ENCODE measurements around the gene TTLL13. TPM values are rescaled to one million over a fixed set of nuclear protein-coding genes. Genes with fewer than 3 reads are reported as not detected.

The TTLL13 gene
- total RNA-seq, 1 experiment from 2014 or later, result not detected

DNA sequence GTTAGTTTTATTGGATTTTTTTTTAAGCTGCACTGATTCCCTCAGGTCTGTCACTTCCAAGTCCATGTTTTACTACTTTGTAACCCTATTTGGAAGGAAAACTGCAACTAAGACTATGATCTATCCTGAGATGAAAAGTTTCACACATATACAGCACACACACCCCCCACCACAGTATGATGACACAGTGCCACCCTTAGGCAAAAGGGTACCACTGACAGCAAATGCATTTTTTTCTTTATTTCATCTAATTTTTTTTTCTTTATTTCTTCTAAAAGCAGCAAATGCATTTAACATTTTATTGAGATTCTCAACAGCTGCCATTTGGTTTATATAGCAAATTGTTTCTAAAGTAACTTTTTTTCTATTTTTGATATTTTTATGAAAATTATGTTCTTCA is 37.3 kb downstream of the TTLL13 start:
- H3K9me3 ChIP-seq (ENCODE audit: low read depth, low read length, poor library complexity, severe bottlenecking), result no peaks in the 10 kb centered on the region
- ChIA-PET POLR2A (ENCODE audit: low non-redundant PET) (interaction anchor here (0.7 kb wide), 1 partner anchor 283 kb away, joined by 3 read pairs; no protein-coding TSS in a partner anchor), CTCF (no interaction called here)
- H3K27ac ChIP-seq (ENCODE audit: low read depth, low read length, poor library complexity, severe bottlenecking), result no peak overlapping the region
- intact Hi-C loops (cut with micrococcal nuclease; ENCODE audit: unreplicated experiment), result loop anchor here (2.0 to 5.0 kb wide), 2 partner anchors 132 to 144 kb away; no protein-coding TSS in a partner anchor
- TF ChIP-seq, protein P1, sequence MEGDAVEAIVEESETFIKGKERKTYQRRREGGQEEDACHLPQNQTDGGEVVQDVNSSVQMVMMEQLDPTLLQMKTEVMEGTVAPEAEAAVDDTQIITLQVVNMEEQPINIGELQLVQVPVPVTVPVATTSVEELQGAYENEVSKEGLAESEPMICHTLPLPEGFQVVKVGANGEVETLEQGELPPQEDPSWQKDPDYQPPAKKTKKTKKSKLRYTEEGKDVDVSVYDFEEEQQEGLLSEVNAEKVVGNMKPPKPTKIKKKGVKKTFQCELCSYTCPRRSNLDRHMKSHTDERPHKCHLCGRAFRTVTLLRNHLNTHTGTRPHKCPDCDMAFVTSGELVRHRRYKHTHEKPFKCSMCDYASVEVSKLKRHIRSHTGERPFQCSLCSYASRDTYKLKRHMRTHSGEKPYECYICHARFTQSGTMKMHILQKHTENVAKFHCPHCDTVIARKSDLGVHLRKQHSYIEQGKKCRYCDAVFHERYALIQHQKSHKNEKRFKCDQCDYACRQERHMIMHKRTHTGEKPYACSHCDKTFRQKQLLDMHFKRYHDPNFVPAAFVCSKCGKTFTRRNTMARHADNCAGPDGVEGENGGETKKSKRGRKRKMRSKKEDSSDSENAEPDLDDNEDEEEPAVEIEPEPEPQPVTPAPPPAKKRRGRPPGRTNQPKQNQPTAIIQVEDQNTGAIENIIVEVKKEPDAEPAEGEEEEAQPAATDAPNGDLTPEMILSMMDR (conservative IDR thresholded peaks at IDR 0.05; ENCODE audit: low read depth, low read length), result peak; percentile 68
- TF ChIP-seq EZH2 (IDR thresholded peaks at IDR 0.05; ENCODE audit: borderline replicate concordance, low read depth, low read length, poor library complexity, severe bottlenecking), result no peak
- H3K27me3 ChIP-seq (replicated peaks; ENCODE audit: insufficient read depth, low read depth, low read length, poor library complexity), result no peaks in the 10 kb centered on the region
- H3K4me1 ChIP-seq (ENCODE audit: insufficient read depth, low read length, poor library complexity, severe bottlenecking), result no peaks in the 10 kb centered on the region
- no peak overlapping the region for H3K4me3 ChIP-seq (ENCODE audit: low read depth, low read length, poor library complexity, severe bottlenecking)
- H3K36me3 ChIP-seq (ENCODE audit: insufficient read depth, low read length, poor library complexity, severe bottlenecking), result no peaks in the 10 kb centered on the region
- peak; percentile 62 for DNase-seq (ENCODE audit: low spot score)
- no TSS peak for BruUV-seq (replicated peaks)

DNA sequence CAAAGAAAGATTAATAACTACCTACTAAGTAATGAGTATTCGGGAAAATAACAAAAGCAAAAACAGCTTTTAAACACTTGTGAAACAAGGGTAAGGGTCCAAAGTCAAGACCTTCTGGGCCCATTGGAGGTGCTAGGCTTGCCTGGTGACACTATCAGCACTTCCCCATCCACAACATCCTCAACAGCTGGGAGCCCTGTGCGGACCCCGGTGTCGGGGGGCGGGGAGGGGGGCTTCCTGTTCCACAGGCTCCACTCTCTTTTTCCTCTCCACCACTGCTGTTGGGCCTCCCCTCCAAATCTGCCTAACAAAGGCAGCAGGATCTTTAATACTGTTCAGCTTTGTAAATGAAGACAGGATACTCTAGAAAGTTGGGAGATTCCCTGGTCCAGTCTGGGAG is 37.7 kb downstream of the TTLL13 start:
- Histone ChIP-seq H3K4me3 (ENCODE audit: low read depth, low read length, poor library complexity, severe bottlenecking) (no peak overlapping the region), H3K9me3 (ENCODE audit: low read depth, low read length, poor library complexity, severe bottlenecking) (no peaks in the 10 kb centered on the region), H3K27me3 (replicated peaks; ENCODE audit: insufficient read depth, low read depth, low read length, poor library complexity) (no peaks in the 10 kb centered on the region), H3K36me3 (ENCODE audit: insufficient read depth, low read length, poor library complexity, severe bottlenecking) (no peaks in the 10 kb centered on the region), H3K27ac (ENCODE audit: low read depth, low read length, poor library complexity, severe bottlenecking) (no peak overlapping the region), H3K4me1 (ENCODE audit: insufficient read depth, low read length, poor library complexity, severe bottlenecking) (no peaks in the 10 kb centered on the region)
- ChIA-PET POLR2A (ENCODE audit: low non-redundant PET) (no interaction called here), CTCF (no interaction called here)
- DNase-seq (ENCODE audit: low spot score), result no peak
- BruUV-seq (replicated peaks), result no TSS peak
- intact Hi-C loops (cut with micrococcal nuclease; ENCODE audit: unreplicated experiment), result loop anchor here (2.0 to 5.0 kb wide), 2 partner anchors 132 to 145 kb away; no protein-coding TSS in a partner anchor
- no peak for TF ChIP-seq EZH2 (IDR thresholded peaks at IDR 0.05; ENCODE audit: borderline replicate concordance, low read depth, low read length, poor library complexity, severe bottlenecking)
- TF ChIP-seq, protein P1 (conservative IDR thresholded peaks at IDR 0.05; ENCODE audit: low read depth, low read length), result no peak

DNA sequence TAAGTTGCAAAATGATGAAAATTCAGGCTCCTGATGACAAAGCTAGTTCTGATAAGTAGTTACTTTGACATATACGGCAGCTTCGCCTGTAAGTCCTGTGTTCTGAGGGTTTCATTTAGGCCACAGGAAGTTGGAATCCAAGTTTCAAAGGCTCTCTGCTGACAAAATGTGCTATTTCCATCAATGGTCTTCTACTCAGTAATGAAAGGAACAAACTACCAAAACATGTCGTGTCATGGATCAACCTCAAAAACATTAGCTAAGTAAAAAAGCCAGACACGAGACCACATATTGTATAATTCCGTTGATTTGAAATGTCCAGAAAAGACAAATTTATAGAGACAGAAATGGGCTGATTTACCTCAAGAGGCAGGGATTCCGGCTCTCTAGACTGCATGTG is 38.6 kb downstream of the TTLL13 start:
- no peaks in the 10 kb centered on the region for H3K36me3 ChIP-seq (ENCODE audit: insufficient read depth, low read length, poor library complexity, severe bottlenecking)
- BruUV-seq (replicated peaks), result no TSS peak
- ChIA-PET POLR2A (ENCODE audit: low non-redundant PET) (no interaction called here), CTCF (no interaction called here)
- H3K27me3 ChIP-seq (replicated peaks; ENCODE audit: insufficient read depth, low read depth, low read length, poor library complexity), result no peaks in the 10 kb centered on the region
- no peak overlapping the region for H3K4me3 ChIP-seq (ENCODE audit: low read depth, low read length, poor library complexity, severe bottlenecking)
- DNase-seq (ENCODE audit: low spot score), result no peak
- no peaks in the 10 kb centered on the region for H3K4me1 ChIP-seq (ENCODE audit: insufficient read depth, low read length, poor library complexity, severe bottlenecking)
- intact Hi-C loops (cut with micrococcal nuclease; ENCODE audit: unreplicated experiment), result loop anchor here (2.0 to 5.0 kb wide), 2 partner anchors 133 to 146 kb away; no protein-coding TSS in a partner anchor
- H3K27ac ChIP-seq (ENCODE audit: low read depth, low read length, poor library complexity, severe bottlenecking), result no peak overlapping the region
- TF ChIP-seq, protein P1 (conservative IDR thresholded peaks at IDR 0.05; ENCODE audit: low read depth, low read length), result no peak
- TF ChIP-seq EZH2 (IDR thresholded peaks at IDR 0.05; ENCODE audit: borderline replicate concordance, low read depth, low read length, poor library complexity, severe bottlenecking), result no peak
- H3K9me3 ChIP-seq (ENCODE audit: low read depth, low read length, poor library complexity, severe bottlenecking), result no peaks in the 10 kb centered on the region
